BLaER1 (cell line): ENCODE results near the gene MINAR2.

Experiments used
- H3K27ac ChIP-seq: shearing (Covaris generic); formaldehyde crosslinking; 2 replicates; pipeline ENCODE4 v1.8.1; 2022
- H3K27me3 ChIP-seq: shearing (Covaris generic); formaldehyde crosslinking; 2 replicates; pipeline ENCODE4 v1.8.1; 2022
- H3K36me3 ChIP-seq: shearing (Covaris generic); formaldehyde crosslinking; 2 replicates; pipeline ENCODE4 v1.8.1; 2022
- H3K4me1 ChIP-seq: shearing (Covaris generic); formaldehyde crosslinking; 2 replicates; pipeline ENCODE4 v1.8.1; 2022
- H3K4me2 ChIP-seq: shearing (Covaris generic); formaldehyde crosslinking; 2 replicates; pipeline ENCODE4 v1.8.1; 2022
- H3K4me3 ChIP-seq: shearing (Covaris generic); formaldehyde crosslinking; 2 replicates; pipeline ENCODE4 v1.8.1; 2022
- H3K9ac ChIP-seq: shearing (Covaris generic); formaldehyde crosslinking; 2 replicates; pipeline ENCODE4 v1.8.1; 2022
- H3K9me3 ChIP-seq: shearing (Covaris generic); formaldehyde crosslinking; 2 replicates; pipeline ENCODE4 v1.8.1; 2022
- H4K20me1 ChIP-seq: shearing (Covaris generic); formaldehyde crosslinking; 2 replicates; pipeline ENCODE4 v1.8.1; 2022
- Cebpa-rat ChIP-seq: shearing (Covaris generic); IDR thresholded peaks from 2 replicates; pipeline ENCODE4 v1.8.1; 2022

MINAR2 gene

GRCh38 chr5:129747572-129748407 lies at the start of gene MINAR2:
Gene MINAR2, plus strand, starts transcription at chr5:129748094. Its CDS starts 97 bp downstream, at chr5:129748191.
- Histone ChIP-seq H4K20me1 (no peaks in the 10 kb centered on the region), H3K9ac (no peak within 1 kb of the TSS), H3K4me2 (no peak within 1 kb of the TSS), H3K27me3 (no peaks in the 10 kb centered on the region), H3K27ac (no peak within 1 kb of the TSS), H3K4me1 (no peaks in the 10 kb centered on the region), H3K4me3 (no peak within 1 kb of the TSS), H3K9me3 (no peaks in the 10 kb centered on the region), H3K36me3 (no peaks in the 10 kb centered on the region)
- TF ChIP-seq Cebpa-rat = no peak

- Histone ChIP-seq H4K20me1 (no peaks in the 10 kb centered on the region), H3K27ac (no peak overlapping the region), H3K4me2 (no peak overlapping the region), H3K9ac (no peak overlapping the region), H3K4me1 (no peaks in the 10 kb centered on the region), H3K36me3 (no peaks in the 10 kb centered on the region), H3K4me3 (no peak overlapping the region), H3K9me3 (no peaks in the 10 kb centered on the region), H3K27me3 (no peaks in the 10 kb centered on the region)
- TF ChIP-seq Cebpa-rat = no peak
Measured at GRCh38 chr5:129698661-129699060, 49.2 kb upstream of the MINAR2 start.

GRCh38 chr5:129716235-129716634 lies 31.7 kb upstream of the MINAR2 start:
- no peak overlapping the region for H3K4me3 ChIP-seq
- H3K4me2 ChIP-seq = no peak overlapping the region
- H3K9ac ChIP-seq = no peak overlapping the region
- TF ChIP-seq Cebpa-rat = no peak
- H4K20me1 ChIP-seq = no peaks in the 10 kb centered on the region
- no peaks in the 10 kb centered on the region for H3K9me3 ChIP-seq
- H3K27ac ChIP-seq = no peak overlapping the region
- H3K27me3 ChIP-seq = no peaks in the 10 kb centered on the region
- no peaks in the 10 kb centered on the region for H3K4me1 ChIP-seq
- no peaks in the 10 kb centered on the region for H3K36me3 ChIP-seq

- Histone ChIP-seq H3K4me2 (no peak overlapping the region), H3K36me3 (no peaks in the 10 kb centered on the region), H3K27ac (no peak overlapping the region), H3K9ac (no peak overlapping the region), H4K20me1 (no peaks in the 10 kb centered on the region), H3K4me1 (no peaks in the 10 kb centered on the region), H3K9me3 (no peaks in the 10 kb centered on the region), H3K27me3 (no peaks in the 10 kb centered on the region), H3K4me3 (no peak overlapping the region)
- TF ChIP-seq Cebpa-rat = no peak
Measured at GRCh38 chr5:129716651-129717050, 31.2 kb upstream of the MINAR2 start.

- H4K20me1 ChIP-seq = no peaks in the 10 kb centered on the region
- H3K4me2 ChIP-seq = no peak overlapping the region
- no peak overlapping the region for H3K27ac ChIP-seq
- H3K27me3 ChIP-seq = no peaks in the 10 kb centered on the region
- no peaks in the 10 kb centered on the region for H3K9me3 ChIP-seq
- H3K9ac ChIP-seq = no peak overlapping the region
- no peaks in the 10 kb centered on the region for H3K36me3 ChIP-seq
- no peaks in the 10 kb centered on the region for H3K4me1 ChIP-seq
- H3K4me3 ChIP-seq = no peak overlapping the region
- TF ChIP-seq Cebpa-rat = no peak
Measured at GRCh38 chr5:129717751-129718310, 30.1 kb upstream of the MINAR2 start.

GRCh38 chr5:129718471-129719090 lies 29.3 kb upstream of the MINAR2 start:
- H3K4me3 ChIP-seq = no peak overlapping the region
- no peaks in the 10 kb centered on the region for H3K36me3 ChIP-seq
- no peak overlapping the region for H3K27ac ChIP-seq
- no peaks in the 10 kb centered on the region for H3K27me3 ChIP-seq
- H3K9ac ChIP-seq = no peak overlapping the region
- H3K9me3 ChIP-seq = no peaks in the 10 kb centered on the region
- no peaks in the 10 kb centered on the region for H3K4me1 ChIP-seq
- H4K20me1 ChIP-seq = no peaks in the 10 kb centered on the region
- no peak overlapping the region for H3K4me2 ChIP-seq
- TF ChIP-seq Cebpa-rat = no peak

GRCh38 chr5:129724222-129724621 lies 23.7 kb upstream of the MINAR2 start:
- H3K36me3 ChIP-seq = no peaks in the 10 kb centered on the region
- no peaks in the 10 kb centered on the region for H4K20me1 ChIP-seq
- no peaks in the 10 kb centered on the region for H3K27me3 ChIP-seq
- H3K9ac ChIP-seq = no peak overlapping the region
- H3K4me3 ChIP-seq = no peak overlapping the region
- no peak overlapping the region for H3K27ac ChIP-seq
- TF ChIP-seq Cebpa-rat = no peak
- H3K4me1 ChIP-seq = no peaks in the 10 kb centered on the region
- no peaks in the 10 kb centered on the region for H3K9me3 ChIP-seq
- H3K4me2 ChIP-seq = no peak overlapping the region

- no peak overlapping the region for H3K4me3 ChIP-seq
- no peaks in the 10 kb centered on the region for H3K27me3 ChIP-seq
- no peaks in the 10 kb centered on the region for H3K36me3 ChIP-seq
- no peak overlapping the region for H3K4me2 ChIP-seq
- H3K9ac ChIP-seq = no peak overlapping the region
- TF ChIP-seq Cebpa-rat = no peak
- H3K27ac ChIP-seq = no peak overlapping the region
- no peaks in the 10 kb centered on the region for H3K4me1 ChIP-seq
- H3K9me3 ChIP-seq = no peaks in the 10 kb centered on the region
- H4K20me1 ChIP-seq = no peaks in the 10 kb centered on the region
Measured at GRCh38 chr5:129724647-129725046, 23.2 kb upstream of the MINAR2 start.

- Histone ChIP-seq H4K20me1 (no peaks in the 10 kb centered on the region), H3K4me2 (no peak overlapping the region), H3K4me3 (no peak overlapping the region), H3K4me1 (no peaks in the 10 kb centered on the region), H3K9ac (no peak overlapping the region), H3K36me3 (no peaks in the 10 kb centered on the region), H3K27ac (no peak overlapping the region), H3K9me3 (no peaks in the 10 kb centered on the region), H3K27me3 (no peaks in the 10 kb centered on the region)
- no peak for TF ChIP-seq Cebpa-rat
Measured at GRCh38 chr5:129739773-129740172, 8.1 kb upstream of the MINAR2 start.

GRCh38 chr5:129743541-129744187 lies 4.2 kb upstream of the MINAR2 start:
- no peaks in the 10 kb centered on the region for H3K36me3 ChIP-seq
- H3K9ac ChIP-seq = no peak overlapping the region
- no peaks in the 10 kb centered on the region for H3K9me3 ChIP-seq
- no peaks in the 10 kb centered on the region for H3K4me1 ChIP-seq
- TF ChIP-seq Cebpa-rat = no peak
- no peak overlapping the region for H3K4me2 ChIP-seq
- no peaks in the 10 kb centered on the region for H4K20me1 ChIP-seq
- no peak overlapping the region for H3K27ac ChIP-seq
- H3K27me3 ChIP-seq = no peaks in the 10 kb centered on the region
- H3K4me3 ChIP-seq = no peak overlapping the region
